CD14-positive monocyte (primary cell): ENCODE measurements around the gene ETS1. TPM values are rescaled to one million over a fixed set of nuclear protein-coding genes. Genes with fewer than 3 reads are reported as not detected.

ENCODE experiments used
- DNase-seq, 3 donors: peaks; one replicate each; pipeline ENCODE4 v3.0.0-alpha.2; 2011 to 2022
- H2AFZ ChIP-seq: 2 replicates; pipeline ENCODE4 v1.6.0; 2012; ENCODE audit warnings: mild to moderate bottlenecking, low read depth, low read length, inconsistent platforms; ENCODE audit not compliant: insufficient read depth, poor library complexity, severe bottlenecking
- H3K27ac ChIP-seq, 2 donors: 1 replicate in 1 of 2; 2 replicates in 1 of 2; pipeline ENCODE4 v1.5.1; 2012 to 2013; ENCODE audit warnings: low read length in 2 of 2, control low read depth in 1 of 2, inconsistent platforms in 1 of 2, low read depth in 1 of 2, mild to moderate bottlenecking in 1 of 2
- H3K27me3 ChIP-seq, 2 donors: one replicate each; pipeline versions ENCODE4 v1.6.0 to v1.6.1; 2011 to 2013; ENCODE audit warnings: low read length in 2 of 2; ENCODE audit not compliant: control insufficient read depth in 2 of 2, insufficient read depth in 2 of 2
- H3K36me3 ChIP-seq, 2 donors: replicated peaks in 1 of 2; 1 replicate in 1 of 2; 2 replicates in 1 of 2; pipeline versions ENCODE4 v1.5.1 to v1.6.1; 2012 to 2013; ENCODE audit warnings: low read length in 2 of 2, control low read depth in 1 of 2, inconsistent platforms in 1 of 2, mild to moderate bottlenecking in 1 of 2; ENCODE audit not compliant: insufficient read depth in 2 of 2, control insufficient read depth in 1 of 2
- H3K4me1 ChIP-seq, 2 donors: 1 replicate in 1 of 2; 2 replicates in 1 of 2; pipeline versions ENCODE4 v1.5.1 to v1.6.1; 2012 to 2013; ENCODE audit warnings: low read length in 2 of 2, control low read depth in 1 of 2, inconsistent platforms in 1 of 2, mild to moderate bottlenecking in 1 of 2, moderate library complexity in 1 of 2; ENCODE audit not compliant: insufficient read depth in 2 of 2, control insufficient read depth in 1 of 2
- H3K4me2 ChIP-seq: replicated peaks from 2 replicates; pipeline ENCODE3; 2012; ENCODE audit warnings: low read length, moderate library complexity, mild to moderate bottlenecking; ENCODE audit not compliant: poor library complexity, severe bottlenecking; ENCODE audit errors: extremely low read depth
- H3K4me3 ChIP-seq, 3 experiments: fragments of 200-600 bp in 1 of 3; sonication (generic) in 1 of 3; replicated peaks in 1 of 3; 1 replicate in 2 of 3; 2 replicates in 1 of 3; pipeline ENCODE4 v1.5.1; 2011 to 2013; ENCODE audit warnings: low read length in 3 of 3, mild to moderate bottlenecking in 3 of 3, control low read depth in 2 of 3, low read depth in 2 of 3, inconsistent platforms in 1 of 3, moderate library complexity in 1 of 3
- H3K79me2 ChIP-seq: 2 replicates; pipeline ENCODE4 v1.6.0; 2012; ENCODE audit warnings: mild to moderate bottlenecking, control low read depth, inconsistent platforms, low read length, moderate library complexity; ENCODE audit not compliant: insufficient read depth
- H3K9ac ChIP-seq: 2 replicates; pipeline ENCODE4 v1.6.0; 2017; ENCODE audit warnings: low read length, mild to moderate bottlenecking; ENCODE audit not compliant: insufficient read depth, poor library complexity, severe bottlenecking
- H3K9me3 ChIP-seq, 2 donors: replicated peaks in 1 of 2; 1 replicate in 1 of 2; 2 replicates in 1 of 2; pipeline versions ENCODE4 v1.5.1 to v1.6.1; 2012 to 2013; ENCODE audit warnings: low read length in 2 of 2, control low read depth in 1 of 2; ENCODE audit not compliant: control insufficient read depth in 1 of 2, insufficient read depth in 1 of 2
- H4K20me1 ChIP-seq: 2 replicates; pipeline ENCODE4 v1.6.0; 2012; ENCODE audit warnings: mild to moderate bottlenecking, low read length, control low read depth, moderate library complexity; ENCODE audit not compliant: insufficient read depth
- H3K27ac Mint-ChIP-seq, 7 donors: one replicate each; pipeline ENCODE4 v1.8.0; 2020; ENCODE audit warnings: mild to moderate bottlenecking in 7 of 7, mixed read lengths in 7 of 7, moderate library complexity in 6 of 7, inconsistent platforms in 2 of 7
- H3K27me3 Mint-ChIP-seq, 3 donors: one replicate each; pipeline ENCODE4 v1.8.0; 2021 to 2022; ENCODE audit warnings: low read depth in 3 of 3, mild to moderate bottlenecking in 3 of 3, mixed read lengths in 3 of 3, moderate library complexity in 3 of 3, inconsistent platforms in 1 of 3
- H3K36me3 Mint-ChIP-seq, 2 donors: one replicate each; pipeline ENCODE4 v1.8.0; 2020; ENCODE audit warnings: mixed read lengths in 2 of 2, inconsistent platforms in 1 of 2, mild to moderate bottlenecking in 1 of 2
- H3K4me1 Mint-ChIP-seq: one replicate; pipeline ENCODE4 v1.8.0; 2020; ENCODE audit warnings: mild to moderate bottlenecking, mixed read lengths
- H3K4me3 Mint-ChIP-seq, 2 donors: one replicate each; pipeline ENCODE4 v1.8.0; 2020; ENCODE audit warnings: mild to moderate bottlenecking in 2 of 2, mixed read lengths in 2 of 2, moderate library complexity in 1 of 2
- H3K9me3 Mint-ChIP-seq, 7 donors: one replicate each; pipeline ENCODE4 v1.8.0; 2020 to 2022; ENCODE audit warnings: mixed read lengths in 7 of 7, mild to moderate bottlenecking in 6 of 7, moderate library complexity in 6 of 7, inconsistent platforms in 2 of 7
- WGBS: methylation state at CpG from one replicate; pipeline ENCODE4 v1.1.5; 2013; ENCODE audit warnings: missing lambda C conversion rate; ENCODE audit not compliant: insufficient coverage; 5-methylcytosine and 5-hydroxymethylcytosine counted together
- intact Hi-C, 2 donors: fragments of 100-400 bp; cut with micrococcal nuclease; formaldehyde crosslinking; loops; one replicate each; pipeline versions ENCODE4 v1.15.0 to v1.15.1; 2023
- polyA plus RNA-seq, 3 donors: library from polyadenylated mRNA; depleted of rRNA in 1 of 3; unstranded in 2 of 3; stranded (reverse) in 1 of 3; fragments of 300-500 nt in 2 of 3; fragments of >200 nt in 1 of 3; fragmentation: Illumina TruSeq in 2 of 3; gene quantifications; 1 replicate in 2 of 3; 2 replicates in 1 of 3; pipeline ENCODE4 v1.2.3, GENCODE V29; 2012 to 2021
- TF ChIP-seq, protein P1 (sequence below): fragments of 200-600 bp; IDR thresholded peaks from one replicate; pipeline ENCODE4 v1.8.0; 2022; ENCODE audit warnings: antibody characterized with exemption, mild to moderate bottlenecking

The ETS1 gene
- polyA plus RNA-seq, 3 donors = 0.67 to 1.6 (median 1.6) TPM

DNA sequence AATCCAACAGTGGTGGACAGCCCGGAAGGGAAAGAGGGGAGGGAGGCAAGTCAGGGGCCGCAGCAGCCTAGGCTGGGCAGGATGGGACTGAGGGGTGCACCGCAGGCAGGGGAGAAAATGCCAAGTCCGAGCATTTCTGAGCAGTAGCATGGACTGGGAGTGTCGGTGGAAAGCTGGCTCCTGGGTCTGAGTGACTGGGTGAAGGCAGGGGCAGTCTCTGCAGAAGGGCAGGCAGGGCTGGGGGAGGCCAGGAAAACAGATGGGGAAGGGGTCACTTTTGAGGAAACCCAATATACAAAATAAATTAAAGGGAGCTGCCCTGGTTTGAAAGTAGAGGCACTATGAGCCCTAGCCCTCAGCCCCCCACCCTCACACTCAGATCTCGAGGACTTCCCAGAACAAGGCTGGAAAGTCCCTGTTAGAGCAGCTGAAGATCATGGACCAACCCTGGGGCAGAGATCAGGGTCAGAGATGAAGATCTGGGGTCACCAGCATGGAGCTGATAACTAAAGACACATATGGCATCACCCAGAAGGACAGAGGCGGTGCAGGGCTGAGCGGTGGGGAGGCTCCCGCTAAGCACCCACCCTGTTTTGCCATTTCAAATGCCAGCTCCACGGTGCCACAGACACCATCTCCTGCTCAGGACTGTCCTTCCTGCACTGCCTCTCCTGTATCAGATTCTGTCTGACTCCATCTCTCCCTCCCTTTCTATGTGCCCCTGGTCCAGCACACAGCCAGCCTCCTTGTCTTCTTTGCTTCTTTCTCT is 32.4 kb upstream of the ETS1 start:
- Histone ChIP-seq H3K4me2 (no peak overlapping the region), H3K27ac (no peak overlapping the region), H3K79me2 (no peaks in the 10 kb centered on the region), H3K9ac (no peak overlapping the region), H3K4me3 (no peak overlapping the region), H2AFZ (peak overlapping the region; percentile 53), H3K36me3 (no peaks in the 10 kb centered on the region), H3K27me3 (no peaks in the 10 kb centered on the region), H3K9me3 (no peaks in the 10 kb centered on the region), H4K20me1 (no peaks in the 10 kb centered on the region), H3K4me1 (peaks cover 7 to 9% of the 10 kb centered on the region in 2 donors)
- H3K4me3 Mint-ChIP-seq = no peak overlapping the region
- no peak for DNase-seq
- WGBS = 94% methylated on average over 9 of the region's 10 CpGs
- TF ChIP-seq, protein P1, sequence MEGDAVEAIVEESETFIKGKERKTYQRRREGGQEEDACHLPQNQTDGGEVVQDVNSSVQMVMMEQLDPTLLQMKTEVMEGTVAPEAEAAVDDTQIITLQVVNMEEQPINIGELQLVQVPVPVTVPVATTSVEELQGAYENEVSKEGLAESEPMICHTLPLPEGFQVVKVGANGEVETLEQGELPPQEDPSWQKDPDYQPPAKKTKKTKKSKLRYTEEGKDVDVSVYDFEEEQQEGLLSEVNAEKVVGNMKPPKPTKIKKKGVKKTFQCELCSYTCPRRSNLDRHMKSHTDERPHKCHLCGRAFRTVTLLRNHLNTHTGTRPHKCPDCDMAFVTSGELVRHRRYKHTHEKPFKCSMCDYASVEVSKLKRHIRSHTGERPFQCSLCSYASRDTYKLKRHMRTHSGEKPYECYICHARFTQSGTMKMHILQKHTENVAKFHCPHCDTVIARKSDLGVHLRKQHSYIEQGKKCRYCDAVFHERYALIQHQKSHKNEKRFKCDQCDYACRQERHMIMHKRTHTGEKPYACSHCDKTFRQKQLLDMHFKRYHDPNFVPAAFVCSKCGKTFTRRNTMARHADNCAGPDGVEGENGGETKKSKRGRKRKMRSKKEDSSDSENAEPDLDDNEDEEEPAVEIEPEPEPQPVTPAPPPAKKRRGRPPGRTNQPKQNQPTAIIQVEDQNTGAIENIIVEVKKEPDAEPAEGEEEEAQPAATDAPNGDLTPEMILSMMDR = no peak
- H3K9me3 Mint-ChIP-seq = no peaks in the 10 kb centered on the region
- intact Hi-C loops = loop anchor here in 1 of 2 donors (10.0 kb wide), 1 partner anchor 455 kb away; no protein-coding TSS in a partner anchor
- peaks cover 16% of the 10 kb centered on the region for H3K4me1 Mint-ChIP-seq
- H3K36me3 Mint-ChIP-seq = no peaks in the 10 kb centered on the region
- H3K27ac Mint-ChIP-seq = peak overlapping the region in 1 of 7 donors; percentile 21
- H3K27me3 Mint-ChIP-seq = peaks cover 6 to 10% (median 10%) of the 10 kb centered on the region in 3 donors

- H4K20me1 ChIP-seq = no peaks in the 10 kb centered on the region
- peaks cover 2% of the 10 kb centered on the region in 2 donors for H3K4me1 ChIP-seq
- peaks cover 6 to 13% (median 10%) of the 10 kb centered on the region in 3 donors for H3K27me3 Mint-ChIP-seq
- no peak overlapping the region for H3K4me3 Mint-ChIP-seq
- no peaks in the 10 kb centered on the region for H3K79me2 ChIP-seq
- H2AFZ ChIP-seq = no peak overlapping the region
- no peaks in the 10 kb centered on the region for H3K9me3 ChIP-seq
- H3K36me3 Mint-ChIP-seq = no peaks in the 10 kb centered on the region
- peaks cover 8% of the 10 kb centered on the region for H3K4me1 Mint-ChIP-seq
- H3K4me3 ChIP-seq = no peak overlapping the region
- no peaks in the 10 kb centered on the region for H3K9me3 Mint-ChIP-seq
- no peak overlapping the region for H3K27ac ChIP-seq
- no peak overlapping the region for H3K4me2 ChIP-seq
- peak overlapping the region in 1 of 7 donors; percentile 43 for H3K27ac Mint-ChIP-seq
- H3K9ac ChIP-seq = no peak overlapping the region
- H3K36me3 ChIP-seq = no peaks in the 10 kb centered on the region
- no peaks in the 10 kb centered on the region for H3K27me3 ChIP-seq
- WGBS = 94% methylated on average over 5 of the region's 5 CpGs
- TF ChIP-seq, protein P1 = no peak
- intact Hi-C loops = no loop called here
- no peak for DNase-seq
These were observed 31.6 kb upstream of the ETS1 start for GRCh38 chr11:128619007-128619406.
